Keratinocyte (primary cell): ENCODE measurements around the gene PDIA6.

Experiments
- CTCF ChIP-seq, 3 experiments: IDR thresholded peaks in 1 of 3; conservative IDR thresholded peaks in 1 of 3; optimal IDR thresholded peaks in 1 of 3; 2 replicates in 2 of 3; 3 replicates in 1 of 3; pipeline versions ENCODE3 to v1.5.1; 2011; ENCODE audit warnings: low read length in 3 of 3, mild to moderate bottlenecking in 3 of 3, moderate library complexity in 2 of 3, control low read depth in 1 of 3, inconsistent platforms in 1 of 3; ENCODE audit not compliant: insufficient read depth in 2 of 3; ENCODE audit errors: extremely low read depth in 1 of 3
- EZH2 ChIP-seq: IDR thresholded peaks from one replicate; pipeline ENCODE4 v1.6.1; 2012; ENCODE audit warnings: inconsistent platforms, mild to moderate bottlenecking, low read length, moderate library complexity

- TF ChIP-seq CTCF (optimal IDR thresholded peaks at IDR 0.05 in 1 of 3, IDR thresholded peaks at IDR 0.05 in 1 of 3, conservative IDR thresholded peaks at IDR 0.05 in 1 of 3; ENCODE audit: extremely low read depth in 1 of 3, insufficient read depth in 2 of 3, low read length in 3 of 3), result no peak
- TF ChIP-seq EZH2, result no peak
Observed at GRCh38 chr2:10838734-10839133, 26.1 kb upstream of the PDIA6 start.
